ENCODE results near the gene PRKCE. TPM values are rescaled to one million over a fixed set of nuclear protein-coding genes. Genes with fewer than 3 reads are reported as not detected.

Gene PRKCE
- total RNA-seq, 1 experiment from 2014 or later = 2.4 TPM

DNA sequence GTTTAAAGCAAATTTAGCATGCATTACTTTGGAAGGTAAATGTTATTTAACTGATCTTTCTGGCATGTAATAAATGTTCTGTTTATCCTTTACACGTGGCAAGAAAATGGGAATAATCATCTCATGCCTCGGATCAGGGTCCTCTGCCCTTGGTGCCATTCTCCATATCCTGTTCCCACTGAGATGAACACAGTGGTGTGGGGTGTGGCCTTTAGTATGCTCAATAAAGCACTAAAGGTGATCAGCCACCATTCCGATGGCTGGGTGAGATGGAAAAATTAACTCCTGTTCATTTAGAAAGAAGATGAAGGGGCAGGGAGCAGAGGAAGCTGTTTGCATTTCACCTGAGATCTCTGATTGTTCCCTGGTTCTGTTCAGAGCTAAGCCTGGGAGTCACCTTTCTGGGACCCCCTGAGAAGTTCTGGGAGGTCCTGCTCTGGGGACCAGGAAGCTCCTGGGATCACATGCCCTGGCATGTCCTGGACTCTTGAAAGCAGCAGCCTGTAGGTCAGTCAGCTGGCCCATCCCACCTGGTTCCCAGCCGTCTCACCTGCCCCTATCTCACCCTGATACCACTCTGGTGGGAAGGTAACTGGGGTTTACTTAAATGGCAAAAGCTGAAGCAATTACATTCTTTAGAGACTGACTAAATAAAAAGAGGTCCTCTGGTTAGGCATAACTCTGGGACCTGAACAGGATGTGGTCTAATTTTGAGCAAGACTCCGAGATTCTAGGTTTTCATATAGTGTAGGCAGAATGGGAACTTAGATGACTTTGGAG, 356.8 kb downstream of the PRKCE start:
- BruUV-seq (replicated peaks) = no TSS peak
- TF ChIP-seq, protein P1, sequence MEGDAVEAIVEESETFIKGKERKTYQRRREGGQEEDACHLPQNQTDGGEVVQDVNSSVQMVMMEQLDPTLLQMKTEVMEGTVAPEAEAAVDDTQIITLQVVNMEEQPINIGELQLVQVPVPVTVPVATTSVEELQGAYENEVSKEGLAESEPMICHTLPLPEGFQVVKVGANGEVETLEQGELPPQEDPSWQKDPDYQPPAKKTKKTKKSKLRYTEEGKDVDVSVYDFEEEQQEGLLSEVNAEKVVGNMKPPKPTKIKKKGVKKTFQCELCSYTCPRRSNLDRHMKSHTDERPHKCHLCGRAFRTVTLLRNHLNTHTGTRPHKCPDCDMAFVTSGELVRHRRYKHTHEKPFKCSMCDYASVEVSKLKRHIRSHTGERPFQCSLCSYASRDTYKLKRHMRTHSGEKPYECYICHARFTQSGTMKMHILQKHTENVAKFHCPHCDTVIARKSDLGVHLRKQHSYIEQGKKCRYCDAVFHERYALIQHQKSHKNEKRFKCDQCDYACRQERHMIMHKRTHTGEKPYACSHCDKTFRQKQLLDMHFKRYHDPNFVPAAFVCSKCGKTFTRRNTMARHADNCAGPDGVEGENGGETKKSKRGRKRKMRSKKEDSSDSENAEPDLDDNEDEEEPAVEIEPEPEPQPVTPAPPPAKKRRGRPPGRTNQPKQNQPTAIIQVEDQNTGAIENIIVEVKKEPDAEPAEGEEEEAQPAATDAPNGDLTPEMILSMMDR (conservative IDR thresholded peaks at IDR 0.05; ENCODE audit: low read depth, low read length) = no peak
- no peak for TF ChIP-seq EZH2 (IDR thresholded peaks at IDR 0.05; ENCODE audit: borderline replicate concordance, low read depth, low read length, poor library complexity, severe bottlenecking)

DNA sequence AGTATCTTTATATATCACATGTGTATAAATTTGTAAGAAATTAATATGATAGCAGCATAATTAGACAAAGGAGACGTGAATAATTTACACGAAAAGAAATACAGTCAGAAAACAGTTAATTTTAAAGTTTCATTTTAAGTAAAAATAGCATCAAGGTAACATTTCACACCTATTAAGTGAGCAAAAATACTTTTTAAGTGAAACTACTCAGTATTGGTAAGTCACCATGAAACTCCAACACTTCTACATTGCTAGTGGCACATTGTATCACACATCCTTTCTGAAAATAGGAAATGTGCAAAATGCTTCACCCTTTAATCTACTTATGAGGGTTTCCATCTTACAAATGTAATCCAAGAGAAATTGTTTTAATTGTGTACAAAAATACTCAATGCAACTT, 357.8 kb downstream of the PRKCE start:
- Histone ChIP-seq H3K27me3 (replicated peaks; ENCODE audit: insufficient read depth, low read depth, low read length, poor library complexity) (no peaks in the 10 kb centered on the region), H3K4me1 (ENCODE audit: insufficient read depth, low read length, poor library complexity, severe bottlenecking) (no peaks in the 10 kb centered on the region), H3K36me3 (ENCODE audit: insufficient read depth, low read length, poor library complexity, severe bottlenecking) (no peaks in the 10 kb centered on the region), H3K9me3 (ENCODE audit: low read depth, low read length, poor library complexity, severe bottlenecking) (no peaks in the 10 kb centered on the region), H3K27ac (ENCODE audit: low read depth, low read length, poor library complexity, severe bottlenecking) (no peak overlapping the region), H3K4me3 (ENCODE audit: low read depth, low read length, poor library complexity, severe bottlenecking) (no peak overlapping the region)
- DNase-seq (ENCODE audit: low spot score) = no peak
- no peak for TF ChIP-seq EZH2 (IDR thresholded peaks at IDR 0.05; ENCODE audit: borderline replicate concordance, low read depth, low read length, poor library complexity, severe bottlenecking)
- TF ChIP-seq, protein P1 (conservative IDR thresholded peaks at IDR 0.05; ENCODE audit: low read depth, low read length) = no peak
- ChIA-PET CTCF (no interaction called here), POLR2A (ENCODE audit: low non-redundant PET) (no interaction called here)
- intact Hi-C loops (cut with micrococcal nuclease; ENCODE audit: unreplicated experiment) = no loop called here
- no TSS peak for BruUV-seq (replicated peaks)

More for the DNA sequence above, 356.8 kb downstream of the PRKCE start:
- Histone ChIP-seq H3K4me1 (ENCODE audit: insufficient read depth, low read length, poor library complexity, severe bottlenecking) (no peaks in the 10 kb centered on the region), H3K27me3 (replicated peaks; ENCODE audit: insufficient read depth, low read depth, low read length, poor library complexity) (no peaks in the 10 kb centered on the region), H3K36me3 (ENCODE audit: insufficient read depth, low read length, poor library complexity, severe bottlenecking) (no peaks in the 10 kb centered on the region), H3K27ac (ENCODE audit: low read depth, low read length, poor library complexity, severe bottlenecking) (no peak overlapping the region), H3K9me3 (ENCODE audit: low read depth, low read length, poor library complexity, severe bottlenecking) (no peaks in the 10 kb centered on the region), H3K4me3 (ENCODE audit: low read depth, low read length, poor library complexity, severe bottlenecking) (no peak overlapping the region)
- POLR2A ChIA-PET (ENCODE audit: low non-redundant PET) = no interaction called here
- CTCF ChIA-PET = no interaction called here
- no peak for DNase-seq (ENCODE audit: low spot score)
- intact Hi-C loops (cut with micrococcal nuclease; ENCODE audit: unreplicated experiment) = no loop called here

DNA sequence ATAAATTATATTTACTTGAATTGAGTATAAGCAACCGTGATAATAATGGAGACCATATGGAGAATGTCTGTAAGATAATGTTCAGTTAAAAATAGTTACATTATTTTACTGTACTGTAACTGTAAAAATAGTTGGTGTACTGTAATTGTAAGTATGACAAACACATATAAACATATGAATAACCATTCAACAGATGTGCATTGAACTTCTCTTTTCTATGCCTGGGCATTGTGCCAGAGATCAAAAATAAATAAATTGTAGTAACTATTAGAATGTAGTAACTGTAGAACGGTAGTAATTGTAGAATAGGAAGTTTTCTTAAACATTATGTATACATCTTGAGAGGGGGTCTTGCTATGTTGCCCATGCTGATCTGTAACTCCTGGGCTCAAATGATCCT, 358.3 kb downstream of the PRKCE start:
- DNase-seq (ENCODE audit: low spot score) = no peak
- no TSS peak for BruUV-seq (replicated peaks)
- peaks cover 1% of the 10 kb centered on the region for H3K4me1 ChIP-seq (ENCODE audit: insufficient read depth, low read length, poor library complexity, severe bottlenecking)
- CTCF ChIA-PET = no interaction called here
- no peak overlapping the region for H3K27ac ChIP-seq (ENCODE audit: low read depth, low read length, poor library complexity, severe bottlenecking)
- H3K27me3 ChIP-seq (replicated peaks; ENCODE audit: insufficient read depth, low read depth, low read length, poor library complexity) = no peaks in the 10 kb centered on the region
- H3K4me3 ChIP-seq (ENCODE audit: low read depth, low read length, poor library complexity, severe bottlenecking) = no peak overlapping the region
- H3K9me3 ChIP-seq (ENCODE audit: low read depth, low read length, poor library complexity, severe bottlenecking) = no peaks in the 10 kb centered on the region
- no peaks in the 10 kb centered on the region for H3K36me3 ChIP-seq (ENCODE audit: insufficient read depth, low read length, poor library complexity, severe bottlenecking)
- TF ChIP-seq EZH2 (IDR thresholded peaks at IDR 0.05; ENCODE audit: borderline replicate concordance, low read depth, low read length, poor library complexity, severe bottlenecking) = no peak
- TF ChIP-seq, protein P1 (conservative IDR thresholded peaks at IDR 0.05; ENCODE audit: low read depth, low read length) = no peak
- intact Hi-C loops (cut with micrococcal nuclease; ENCODE audit: unreplicated experiment) = loop anchor here (2.0 kb wide), 1 partner anchor 355 kb away; no protein-coding TSS in a partner anchor
- POLR2A ChIA-PET (ENCODE audit: low non-redundant PET) = no interaction called here
